ENCODE data around the gene NFIB.

DNA sequence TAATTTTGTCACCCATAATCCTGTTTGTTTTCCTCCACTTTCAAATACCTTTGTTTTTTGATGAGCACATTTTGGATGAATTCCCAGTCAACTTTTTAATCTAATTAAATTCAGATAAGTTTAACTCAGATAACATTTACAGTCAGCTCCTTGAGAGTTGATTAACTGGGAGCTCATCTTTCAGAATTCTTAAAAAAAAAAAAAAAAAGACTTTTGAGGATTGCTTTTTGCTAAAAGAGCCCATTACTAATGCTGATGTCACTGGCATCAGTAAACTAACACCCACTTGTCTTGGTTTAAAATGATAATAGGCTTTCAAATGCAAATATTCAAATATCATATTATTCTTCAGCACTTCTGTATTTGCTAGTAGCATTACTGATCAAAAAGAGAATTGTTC, 47.1 kb upstream of the NFIB start:
- no peak for TF ChIP-seq EZH2phosphoT487 (IDR thresholded peaks at IDR 0.05; ENCODE audit: borderline replicate concordance, low read depth, low read length)
- TF ChIP-seq, protein P1, sequence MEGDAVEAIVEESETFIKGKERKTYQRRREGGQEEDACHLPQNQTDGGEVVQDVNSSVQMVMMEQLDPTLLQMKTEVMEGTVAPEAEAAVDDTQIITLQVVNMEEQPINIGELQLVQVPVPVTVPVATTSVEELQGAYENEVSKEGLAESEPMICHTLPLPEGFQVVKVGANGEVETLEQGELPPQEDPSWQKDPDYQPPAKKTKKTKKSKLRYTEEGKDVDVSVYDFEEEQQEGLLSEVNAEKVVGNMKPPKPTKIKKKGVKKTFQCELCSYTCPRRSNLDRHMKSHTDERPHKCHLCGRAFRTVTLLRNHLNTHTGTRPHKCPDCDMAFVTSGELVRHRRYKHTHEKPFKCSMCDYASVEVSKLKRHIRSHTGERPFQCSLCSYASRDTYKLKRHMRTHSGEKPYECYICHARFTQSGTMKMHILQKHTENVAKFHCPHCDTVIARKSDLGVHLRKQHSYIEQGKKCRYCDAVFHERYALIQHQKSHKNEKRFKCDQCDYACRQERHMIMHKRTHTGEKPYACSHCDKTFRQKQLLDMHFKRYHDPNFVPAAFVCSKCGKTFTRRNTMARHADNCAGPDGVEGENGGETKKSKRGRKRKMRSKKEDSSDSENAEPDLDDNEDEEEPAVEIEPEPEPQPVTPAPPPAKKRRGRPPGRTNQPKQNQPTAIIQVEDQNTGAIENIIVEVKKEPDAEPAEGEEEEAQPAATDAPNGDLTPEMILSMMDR (conservative IDR thresholded peaks at IDR 0.05; ENCODE audit: low read length), result no peak
